ENCODE results near the gene HNRNPA3.
"Not testable (repeated sequence)": the region's sequence is repeated elsewhere in the genome, so short reads cannot be mapped to it uniquely, and the experiment has no call there.

Gene HNRNPA3

DNA sequence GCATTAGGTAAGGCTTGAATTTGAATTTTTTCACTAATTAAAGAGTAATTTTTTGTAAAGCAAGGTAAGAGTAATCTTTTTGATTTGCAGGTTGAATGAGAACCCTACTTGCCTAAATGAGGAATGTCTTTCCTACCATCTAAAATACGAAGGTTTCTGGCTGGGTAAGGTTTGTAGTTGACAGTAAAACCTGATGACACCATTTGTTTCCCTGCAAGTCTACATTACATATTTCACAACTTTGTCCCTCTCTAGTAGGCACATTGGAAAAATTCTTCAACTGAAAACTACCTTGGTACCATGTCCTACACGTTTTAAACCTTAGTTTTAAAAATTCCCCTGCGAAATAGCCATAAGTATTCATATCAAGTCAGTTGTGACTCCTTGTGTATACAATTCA, 9.4 kb downstream of the HNRNPA3 start:
- TF ChIP-seq, protein P1, sequence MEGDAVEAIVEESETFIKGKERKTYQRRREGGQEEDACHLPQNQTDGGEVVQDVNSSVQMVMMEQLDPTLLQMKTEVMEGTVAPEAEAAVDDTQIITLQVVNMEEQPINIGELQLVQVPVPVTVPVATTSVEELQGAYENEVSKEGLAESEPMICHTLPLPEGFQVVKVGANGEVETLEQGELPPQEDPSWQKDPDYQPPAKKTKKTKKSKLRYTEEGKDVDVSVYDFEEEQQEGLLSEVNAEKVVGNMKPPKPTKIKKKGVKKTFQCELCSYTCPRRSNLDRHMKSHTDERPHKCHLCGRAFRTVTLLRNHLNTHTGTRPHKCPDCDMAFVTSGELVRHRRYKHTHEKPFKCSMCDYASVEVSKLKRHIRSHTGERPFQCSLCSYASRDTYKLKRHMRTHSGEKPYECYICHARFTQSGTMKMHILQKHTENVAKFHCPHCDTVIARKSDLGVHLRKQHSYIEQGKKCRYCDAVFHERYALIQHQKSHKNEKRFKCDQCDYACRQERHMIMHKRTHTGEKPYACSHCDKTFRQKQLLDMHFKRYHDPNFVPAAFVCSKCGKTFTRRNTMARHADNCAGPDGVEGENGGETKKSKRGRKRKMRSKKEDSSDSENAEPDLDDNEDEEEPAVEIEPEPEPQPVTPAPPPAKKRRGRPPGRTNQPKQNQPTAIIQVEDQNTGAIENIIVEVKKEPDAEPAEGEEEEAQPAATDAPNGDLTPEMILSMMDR (IDR thresholded peaks at IDR 0.05; ENCODE audit: control insufficient read depth, insufficient read depth, low read depth, low read length, missing control alignments): no peak
- no peak overlapping the region for H3K4me3 ChIP-seq (ENCODE audit: control insufficient read depth, low read depth, low read length)
- no peak for DNase-seq (ENCODE audit: low read depth)

DNA sequence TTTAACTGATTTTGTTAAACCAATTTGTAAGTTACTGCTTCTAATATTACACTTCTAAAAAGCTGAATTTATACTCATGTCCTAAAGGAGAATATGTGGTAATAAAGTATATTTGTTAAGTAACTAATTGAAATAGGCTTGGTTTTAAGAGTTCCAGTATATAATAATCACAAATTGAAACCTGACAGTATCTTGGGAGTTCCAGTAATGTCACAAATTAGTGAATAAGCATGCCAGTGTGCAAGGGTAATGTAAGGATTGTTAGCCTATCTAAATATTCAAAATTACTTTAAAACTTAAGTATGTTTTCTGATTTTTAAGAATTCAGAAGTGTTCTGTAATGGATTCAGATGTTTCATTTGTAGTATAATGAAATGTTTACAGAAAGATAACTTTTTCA, 10.8 kb downstream of the HNRNPA3 start:
- not testable (repeated sequence) for DNase-seq (ENCODE audit: low read depth); H3K4me3 ChIP-seq (ENCODE audit: control insufficient read depth, low read depth, low read length)

DNA sequence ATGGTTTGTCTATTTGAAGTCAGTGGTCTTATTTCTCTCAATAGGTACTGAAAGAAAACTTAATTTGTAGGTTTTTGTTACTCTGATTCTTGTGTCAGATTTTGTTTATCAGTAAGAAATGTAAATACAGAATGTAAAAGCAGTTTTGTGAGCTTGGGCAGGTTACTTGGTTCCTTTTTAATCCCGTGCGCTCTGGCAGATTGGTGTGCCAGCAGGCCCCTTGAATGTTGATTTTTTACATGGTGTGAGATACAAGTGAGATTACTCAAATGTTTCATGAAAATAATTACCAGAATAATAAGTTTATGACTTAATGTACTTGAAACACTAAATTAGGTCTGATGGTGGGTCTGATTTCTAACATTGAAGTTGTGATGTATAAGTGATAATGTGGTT, 13.4 kb downstream of the HNRNPA3 start:
- TF ChIP-seq, protein P1 (IDR thresholded peaks at IDR 0.05; ENCODE audit: control insufficient read depth, insufficient read depth, low read depth, low read length, missing control alignments): no peak
- DNase-seq (ENCODE audit: low read depth): no peak
- H3K4me3 ChIP-seq (ENCODE audit: control insufficient read depth, low read depth, low read length): no peak overlapping the region

DNA sequence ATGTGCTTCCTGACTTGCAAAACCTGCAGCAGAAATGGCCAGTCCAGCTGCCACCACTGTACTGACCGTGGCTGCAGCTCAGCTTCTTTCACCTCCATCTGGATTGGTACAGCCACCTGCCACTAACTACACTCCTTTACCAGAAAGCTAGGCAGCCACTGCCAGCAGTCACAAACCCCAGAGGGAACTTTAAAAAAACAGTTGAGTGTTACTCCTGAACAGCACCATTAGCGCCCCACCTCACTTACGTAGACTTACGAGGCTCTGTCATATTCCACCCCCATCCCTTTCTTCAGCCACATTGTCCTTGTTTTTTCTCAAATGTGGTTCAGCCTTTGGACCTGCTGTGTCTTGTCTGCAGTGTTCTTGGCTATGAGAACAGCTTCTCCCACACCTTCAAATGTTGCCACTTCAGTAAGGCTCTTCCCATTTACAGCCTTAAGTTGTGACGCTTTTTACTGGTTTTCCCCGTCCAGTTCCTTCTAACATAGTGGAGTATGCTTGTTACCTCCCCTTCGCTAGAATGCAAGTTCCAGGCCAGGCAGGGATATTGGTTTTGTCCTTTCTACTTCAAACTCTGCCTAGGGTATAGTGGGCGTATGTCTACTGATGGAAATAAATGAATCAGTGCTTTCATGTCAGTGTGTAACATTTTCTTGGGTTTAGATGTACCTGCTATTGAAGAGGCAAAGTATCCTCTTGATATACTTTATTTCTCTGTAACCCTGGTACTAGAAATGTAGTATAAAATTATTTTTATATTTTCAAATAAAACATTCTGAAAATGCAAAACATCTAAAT, 17.0 kb downstream of the HNRNPA3 start:
- H3K4me3 ChIP-seq (ENCODE audit: control insufficient read depth, low read depth, low read length): no peak overlapping the region
- DNase-seq (ENCODE audit: low read depth): no peak
- TF ChIP-seq, protein P1 (IDR thresholded peaks at IDR 0.05; ENCODE audit: control insufficient read depth, insufficient read depth, low read depth, low read length, missing control alignments): no peak

DNA sequence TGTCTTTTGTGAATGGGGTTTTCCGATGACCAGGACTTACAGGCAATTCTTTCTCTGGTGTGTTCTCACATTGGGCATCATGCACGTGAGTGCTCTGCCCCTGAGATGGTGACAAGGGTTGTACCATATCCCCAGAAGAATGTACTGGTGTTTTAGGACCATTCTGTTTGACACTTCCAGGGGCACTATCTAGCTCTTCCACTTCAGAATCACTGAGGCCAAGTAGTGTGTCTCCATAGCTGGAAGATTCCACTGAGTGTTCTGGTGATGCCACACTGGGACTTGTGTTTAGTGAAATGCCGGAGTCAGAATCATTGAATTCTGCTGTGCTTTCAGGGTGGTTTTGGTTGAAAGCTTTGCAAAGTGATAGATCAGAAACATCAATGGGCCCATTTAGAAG, 18.7 kb downstream of the HNRNPA3 start:
- DNase-seq (ENCODE audit: low read depth): no peak
- TF ChIP-seq, protein P1 (IDR thresholded peaks at IDR 0.05; ENCODE audit: control insufficient read depth, insufficient read depth, low read depth, low read length, missing control alignments): no peak
- H3K4me3 ChIP-seq (ENCODE audit: control insufficient read depth, low read depth, low read length): no peak overlapping the region

DNA sequence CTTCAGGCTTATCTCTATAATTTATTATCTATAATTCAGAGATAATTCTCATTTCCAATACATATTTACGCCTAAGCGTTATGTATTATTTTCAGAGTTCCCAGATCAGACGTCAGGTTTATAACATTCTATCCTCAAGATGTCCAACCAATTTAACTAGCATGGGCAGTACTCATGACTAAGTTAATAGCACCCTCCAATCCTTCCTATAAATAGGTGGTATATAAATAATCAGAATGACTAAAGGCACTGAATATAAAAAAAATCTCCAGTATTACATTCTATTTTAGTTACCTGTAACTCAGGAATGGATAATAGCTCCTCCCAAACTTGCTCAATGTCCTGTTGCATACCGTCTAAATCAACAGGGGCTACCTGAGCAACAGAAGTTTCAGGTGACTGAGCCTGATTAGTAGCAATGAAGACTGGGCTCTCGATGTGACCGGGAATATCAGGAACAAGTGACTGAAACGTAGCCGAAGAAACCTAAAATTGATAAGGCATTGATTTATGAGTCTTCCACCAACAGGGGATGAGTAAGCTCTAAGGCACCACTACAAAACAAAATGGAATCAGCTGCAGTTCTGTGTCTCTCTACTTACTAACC, 19.6 kb downstream of the HNRNPA3 start:
- H3K4me3 ChIP-seq (ENCODE audit: control insufficient read depth, low read depth, low read length): no peak overlapping the region
- TF ChIP-seq, protein P1 (IDR thresholded peaks at IDR 0.05; ENCODE audit: control insufficient read depth, insufficient read depth, low read depth, low read length, missing control alignments): no peak

DNA sequence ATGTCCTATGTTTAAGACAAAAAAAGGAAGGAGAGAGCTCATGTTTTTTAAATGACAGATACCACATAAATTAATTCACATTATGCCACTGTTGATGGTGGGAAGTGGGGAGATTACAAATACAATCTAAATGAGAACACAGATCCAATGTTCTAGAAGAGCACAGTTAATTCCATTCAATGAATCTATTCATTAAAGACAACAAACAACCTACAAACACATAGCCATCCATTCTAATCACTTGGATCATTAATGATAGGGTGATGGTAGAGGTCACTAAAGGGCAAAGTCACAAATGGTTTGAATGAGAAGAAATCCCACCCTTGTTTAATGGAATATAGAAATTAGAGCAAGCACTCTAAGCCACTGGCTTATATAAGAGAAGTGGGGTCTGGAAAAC, 21.7 kb downstream of the HNRNPA3 start:
- DNase-seq (ENCODE audit: low read depth): no peak
- no peak overlapping the region for H3K4me3 ChIP-seq (ENCODE audit: control insufficient read depth, low read depth, low read length)
- TF ChIP-seq, protein P1 (IDR thresholded peaks at IDR 0.05; ENCODE audit: control insufficient read depth, insufficient read depth, low read depth, low read length, missing control alignments): no peak

More for the DNA sequence above, 19.6 kb downstream of the HNRNPA3 start:
- no peak for DNase-seq (ENCODE audit: low read depth)
